ENCODE data around the gene RNF222. TPM values are rescaled to one million over a fixed set of nuclear protein-coding genes. Genes with fewer than 3 reads are reported as not detected.

Gene RNF222
- total and polyA plus RNA-seq, 2 donors from 2014 or later, result not detected

- H3K27me3 ChIP-seq (ENCODE audit: control insufficient read depth, insufficient read depth, low read length), result no peaks in the 10 kb centered on the region
- H3K9me3 ChIP-seq (ENCODE audit: control insufficient read depth in 2 of 3, insufficient read depth in 1 of 3, low read length in 3 of 3), result no peaks in the 10 kb centered on the region
- TF ChIP-seq CTCF (IDR thresholded peaks at IDR 0.05; ENCODE audit: borderline replicate concordance, extremely low read depth, insufficient read depth), result no peak
- no peak overlapping the region for H3K27ac ChIP-seq (ENCODE audit: low read depth in 2 of 2, low read length in 2 of 2)
- H3K36me3 ChIP-seq (ENCODE audit: control insufficient read depth in 2 of 3, insufficient read depth in 3 of 3, low read length in 3 of 3), result no peaks in the 10 kb centered on the region
- intact Hi-C loops (cut with DNase I), result no loop called here
- no peak for FAIRE-seq
- no peak overlapping the region for H3K9ac ChIP-seq (ENCODE audit: low read length in 3 of 3)
- no peak for DNase-seq
- H3K4me3 ChIP-seq (ENCODE audit: low read length in 3 of 3), result no peak overlapping the region
- H3K4me1 ChIP-seq (ENCODE audit: control insufficient read depth in 2 of 3, insufficient read depth in 2 of 3, low read depth in 1 of 3, low read length in 3 of 3), result no peaks in the 10 kb centered on the region
Observed at GRCh38 chr17:8392274-8392673, 5.4 kb downstream of the RNF222 start.

DNA sequence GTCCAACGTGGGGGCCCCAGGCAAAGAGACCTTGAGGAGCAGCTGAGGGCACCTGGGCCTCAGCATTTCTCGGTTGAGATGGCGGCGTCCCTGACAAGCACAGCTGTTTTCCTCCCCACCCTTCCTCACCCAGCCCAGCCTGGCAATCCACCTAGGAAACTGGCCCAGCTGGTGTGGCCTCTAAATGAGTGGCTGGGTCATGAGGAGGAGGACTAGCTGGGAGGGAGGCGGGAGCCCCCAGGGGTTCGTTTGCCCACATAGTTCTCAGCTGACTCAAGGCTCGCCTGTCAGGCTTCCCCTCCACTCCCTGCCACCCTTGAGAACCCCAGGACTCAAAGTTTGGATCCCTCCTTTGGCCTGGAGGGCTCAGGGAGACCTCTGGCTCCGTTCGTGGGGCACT lies 5.9 kb downstream of the RNF222 start:
- Histone ChIP-seq H3K4me1 (ENCODE audit: control insufficient read depth in 2 of 3, insufficient read depth in 2 of 3, low read depth in 1 of 3, low read length in 3 of 3) (no peaks in the 10 kb centered on the region), H3K36me3 (ENCODE audit: control insufficient read depth in 2 of 3, insufficient read depth in 3 of 3, low read length in 3 of 3) (no peaks in the 10 kb centered on the region), H3K27ac (ENCODE audit: low read depth in 2 of 2, low read length in 2 of 2) (no peak overlapping the region), H3K4me3 (ENCODE audit: low read length in 3 of 3) (no peak overlapping the region), H3K9me3 (ENCODE audit: control insufficient read depth in 2 of 3, insufficient read depth in 1 of 3, low read length in 3 of 3) (no peaks in the 10 kb centered on the region), H3K27me3 (ENCODE audit: control insufficient read depth, insufficient read depth, low read length) (no peaks in the 10 kb centered on the region), H3K9ac (ENCODE audit: low read length in 3 of 3) (no peak overlapping the region)
- TF ChIP-seq CTCF (IDR thresholded peaks at IDR 0.05; ENCODE audit: borderline replicate concordance, extremely low read depth, insufficient read depth), result no peak
- FAIRE-seq (no peak), DNase-seq (no peak)
- intact Hi-C loops (cut with DNase I), result no loop called here

DNA sequence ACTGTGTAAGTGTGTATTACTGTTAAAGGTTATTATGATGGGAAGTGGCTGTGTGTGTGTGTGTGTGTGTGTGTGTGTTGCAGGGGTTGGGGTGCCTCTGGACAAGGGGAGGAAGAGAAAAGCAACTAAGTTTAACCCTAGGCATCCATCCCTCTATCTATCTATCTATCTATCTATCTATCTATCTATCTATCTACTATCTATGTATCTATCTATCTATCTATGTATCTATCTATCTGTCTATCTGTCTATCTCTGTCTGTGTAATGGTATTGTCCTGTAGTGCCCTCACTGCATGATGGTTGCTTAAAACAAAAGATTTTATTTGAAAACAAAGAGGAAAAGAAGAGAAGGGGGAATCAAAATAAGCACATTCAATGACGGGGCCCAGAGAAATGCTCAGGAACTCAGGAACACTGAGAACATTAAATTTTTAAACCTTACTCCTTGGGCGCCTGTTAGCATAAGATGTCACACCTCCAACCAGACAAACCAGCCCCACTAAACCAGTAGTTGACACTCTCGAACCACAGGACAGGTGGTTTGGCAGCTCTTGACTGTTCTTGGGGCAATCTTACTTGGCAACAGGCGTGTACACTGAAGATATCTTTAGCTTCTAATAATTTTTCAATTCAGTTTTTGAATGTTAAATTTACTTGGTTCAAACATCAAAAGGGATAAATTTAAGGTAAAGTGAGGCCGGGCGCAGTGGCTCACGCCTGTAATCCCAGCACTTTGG lies 9.5 kb downstream of the RNF222 start:
- Histone ChIP-seq H3K9ac (ENCODE audit: low read length in 3 of 3) (no peak overlapping the region), H3K27me3 (ENCODE audit: control insufficient read depth, insufficient read depth, low read length) (no peaks in the 10 kb centered on the region), H3K4me1 (ENCODE audit: control insufficient read depth in 2 of 3, insufficient read depth in 2 of 3, low read depth in 1 of 3, low read length in 3 of 3) (peaks cover 0 to 5% (median 5%) of the 10 kb centered on the region in 3 donors), H3K27ac (ENCODE audit: low read depth in 2 of 2, low read length in 2 of 2) (no peak overlapping the region), H3K4me3 (ENCODE audit: low read length in 3 of 3) (no peak overlapping the region), H3K9me3 (ENCODE audit: control insufficient read depth in 2 of 3, insufficient read depth in 1 of 3, low read length in 3 of 3) (no peaks in the 10 kb centered on the region), H3K36me3 (ENCODE audit: control insufficient read depth in 2 of 3, insufficient read depth in 3 of 3, low read length in 3 of 3) (no peaks in the 10 kb centered on the region)
- no peak for TF ChIP-seq CTCF (IDR thresholded peaks at IDR 0.05; ENCODE audit: borderline replicate concordance, extremely low read depth, insufficient read depth)
- DNase-seq (no peak), FAIRE-seq (no peak)
- intact Hi-C loops (cut with DNase I), result no loop called here
